ENCODE measurements around the gene LHPP.

- no peak for TF ChIP-seq POLR2A (IDR thresholded peaks at IDR 0.05)
- no peak for TF ChIP-seq CTCF (IDR thresholded peaks at IDR 0.05)
- no peak for TF ChIP-seq EP300 (IDR thresholded peaks at IDR 0.05)
Observed at GRCh38 chr10:124619802-124620490, 158.3 kb downstream of the LHPP start.
